Amniotic stem cell (primary cell): ENCODE results near the gene NOS3.

Source experiments
- DNase-seq: peaks from one replicate; lab custom pipeline; 2025; lab: John Stamatoyannopoulos, UW

NOS3 gene

DNA sequence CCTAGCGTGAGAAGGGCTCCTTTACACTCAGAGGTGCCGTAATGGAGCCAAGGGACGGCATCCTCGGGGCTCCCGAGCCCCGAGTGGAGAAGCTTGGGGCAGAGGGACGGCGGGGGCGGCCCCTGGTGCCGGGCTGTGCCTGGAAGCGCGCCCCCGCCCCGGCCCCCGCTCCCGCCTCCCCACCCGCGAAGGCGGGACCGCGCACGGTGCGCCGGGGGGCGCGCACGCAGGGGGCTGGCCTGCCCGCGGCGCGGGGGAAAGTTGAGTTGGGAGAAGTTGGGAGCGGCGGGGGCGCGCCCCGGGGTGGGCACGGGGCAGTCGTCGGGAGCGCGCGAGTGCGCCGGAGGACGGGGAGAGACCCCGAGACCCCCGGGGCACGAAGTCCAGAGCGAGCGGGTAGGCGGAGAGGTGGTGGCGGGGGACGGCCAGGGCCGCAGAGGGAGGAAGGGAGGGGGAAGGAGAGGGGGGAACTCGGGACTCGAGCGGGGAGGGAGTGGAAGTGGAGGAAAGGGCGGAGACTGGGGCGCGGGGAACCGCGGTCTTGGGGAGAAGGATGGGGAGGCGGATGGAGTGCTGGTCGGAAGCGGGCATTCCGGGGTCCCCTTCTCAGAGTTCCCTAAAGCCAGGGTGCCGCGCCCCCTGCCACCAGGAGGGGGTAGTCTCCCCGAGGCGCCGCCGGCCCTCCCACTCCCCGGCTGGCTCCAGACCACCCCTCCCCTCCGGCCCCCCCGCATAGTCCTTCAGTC is 68.7 kb downstream of the NOS3 start, which contains the start of gene SLC4A2:
Gene SLC4A2, plus strand, starts transcription at position 223 of the 746 bp plus-strand sequence. CDS start 2,399 bp downstream, outside the sequence.
- DNase-seq = peak; percentile 51

DNA sequence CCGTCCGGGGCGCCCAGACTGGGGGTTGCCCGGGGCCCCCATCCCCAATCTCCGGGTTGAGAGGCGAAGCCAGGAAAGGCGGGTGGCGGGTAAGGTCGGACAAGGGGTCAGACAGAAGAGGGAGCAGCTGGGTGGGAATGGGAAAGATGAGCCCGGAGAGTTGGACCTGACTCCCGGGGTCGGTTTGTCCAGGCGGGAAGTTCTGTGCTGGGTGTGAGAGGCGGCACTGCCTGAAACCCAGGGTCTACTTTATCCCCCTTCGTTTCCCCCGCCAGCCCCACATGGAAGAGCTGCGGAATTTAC is 69.2 kb downstream of the NOS3 start:
- no peak for DNase-seq

DNA sequence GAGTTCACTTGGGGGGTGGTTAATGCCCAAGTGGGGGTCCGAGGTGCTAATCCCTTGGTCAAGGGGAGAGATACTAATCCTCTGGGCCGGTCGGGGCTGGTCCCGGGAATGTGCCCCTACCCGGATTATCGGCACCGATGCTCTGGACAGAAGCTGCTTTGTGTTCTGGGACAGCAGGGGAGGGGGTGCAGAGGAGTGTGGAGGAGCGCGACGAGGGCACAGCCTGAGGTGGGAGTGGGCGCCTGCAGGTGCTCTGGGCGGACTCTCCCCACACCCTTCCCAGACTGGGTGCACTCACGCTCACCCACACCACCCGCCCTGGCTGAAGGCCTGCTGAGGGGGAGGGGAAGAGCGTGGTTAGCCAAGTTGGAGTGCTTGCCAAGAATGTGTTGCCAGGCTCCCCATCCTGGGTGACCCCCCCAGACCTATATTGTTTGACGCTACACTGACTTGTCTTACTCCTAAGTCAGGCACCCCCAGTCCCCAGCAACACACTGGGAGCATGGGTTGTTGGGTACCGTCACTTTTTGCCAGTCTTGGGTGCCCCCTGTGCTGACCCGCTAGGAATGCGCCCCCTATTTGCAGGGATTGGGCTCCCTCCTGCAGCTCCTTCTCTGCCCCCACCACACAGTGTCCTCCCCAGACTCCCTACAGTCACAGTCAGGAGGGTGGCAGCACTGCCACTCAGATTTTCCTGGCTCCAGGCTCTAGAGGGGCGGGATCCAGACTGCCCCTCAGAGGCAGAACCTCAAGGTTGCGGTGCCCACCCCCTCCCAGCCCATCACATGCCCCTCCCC is 69.8 kb downstream of the NOS3 start:
- DNase-seq = no peak

DNA sequence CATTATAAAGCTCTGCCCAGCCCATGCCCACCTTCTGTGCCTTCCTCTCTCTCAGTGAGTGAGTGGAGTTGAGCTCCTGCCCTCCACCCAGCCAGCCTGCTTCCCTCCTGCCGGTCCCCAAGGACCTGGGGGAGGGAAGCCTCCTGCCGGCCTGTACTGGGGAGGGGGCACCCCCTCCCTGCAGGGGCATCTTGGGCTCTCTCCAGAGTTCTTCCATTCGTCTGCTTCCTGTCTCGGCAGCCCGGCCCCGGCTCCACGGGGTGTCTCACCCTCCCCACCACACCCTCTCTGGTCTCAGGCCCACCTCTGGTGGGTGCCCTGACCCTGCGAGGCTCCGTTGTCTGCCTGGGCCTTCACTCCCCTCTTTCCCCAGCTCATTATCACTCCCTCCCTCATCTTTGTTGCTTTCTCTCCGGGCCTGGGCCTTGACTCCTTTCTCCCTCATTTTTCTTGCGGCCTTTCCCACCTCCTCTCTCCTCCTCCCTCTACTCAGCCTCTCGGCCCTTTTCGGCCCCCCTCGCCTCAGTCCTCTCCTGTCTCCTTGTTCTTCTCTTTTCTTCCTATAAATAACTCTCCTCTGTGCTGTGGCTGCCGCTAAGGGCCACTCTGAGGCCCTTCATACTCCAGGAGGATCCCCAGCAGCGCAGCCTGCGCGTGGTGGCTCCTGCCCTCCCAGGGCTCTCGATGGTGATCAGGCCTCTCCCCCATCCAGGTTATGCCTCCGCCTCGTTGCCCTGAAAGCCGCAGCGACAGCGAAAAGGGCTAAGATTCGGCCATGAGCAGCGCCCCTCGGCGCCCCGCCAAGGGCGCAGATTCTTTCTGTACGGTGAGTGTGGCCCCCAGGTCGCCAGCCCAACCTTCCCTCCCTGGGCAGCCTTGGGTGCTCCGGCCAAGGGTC is 70.6 kb downstream of the NOS3 start:
- no peak for DNase-seq

DNA sequence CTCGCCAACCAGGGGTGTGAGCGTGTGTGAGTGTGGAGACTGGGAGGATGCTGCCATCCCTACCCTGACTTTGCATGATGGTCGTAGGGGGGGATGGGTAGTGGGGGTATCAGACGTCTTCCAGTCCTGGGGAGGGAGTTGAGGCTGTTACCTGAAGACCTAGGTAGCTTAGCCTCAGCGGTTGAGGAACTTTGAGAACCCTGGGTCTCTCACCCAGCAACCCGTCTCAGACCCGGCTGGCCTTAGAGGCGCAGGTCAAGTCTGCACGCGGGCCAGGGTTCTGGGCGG is 71.2 kb downstream of the NOS3 start:
- no peak for DNase-seq

DNA sequence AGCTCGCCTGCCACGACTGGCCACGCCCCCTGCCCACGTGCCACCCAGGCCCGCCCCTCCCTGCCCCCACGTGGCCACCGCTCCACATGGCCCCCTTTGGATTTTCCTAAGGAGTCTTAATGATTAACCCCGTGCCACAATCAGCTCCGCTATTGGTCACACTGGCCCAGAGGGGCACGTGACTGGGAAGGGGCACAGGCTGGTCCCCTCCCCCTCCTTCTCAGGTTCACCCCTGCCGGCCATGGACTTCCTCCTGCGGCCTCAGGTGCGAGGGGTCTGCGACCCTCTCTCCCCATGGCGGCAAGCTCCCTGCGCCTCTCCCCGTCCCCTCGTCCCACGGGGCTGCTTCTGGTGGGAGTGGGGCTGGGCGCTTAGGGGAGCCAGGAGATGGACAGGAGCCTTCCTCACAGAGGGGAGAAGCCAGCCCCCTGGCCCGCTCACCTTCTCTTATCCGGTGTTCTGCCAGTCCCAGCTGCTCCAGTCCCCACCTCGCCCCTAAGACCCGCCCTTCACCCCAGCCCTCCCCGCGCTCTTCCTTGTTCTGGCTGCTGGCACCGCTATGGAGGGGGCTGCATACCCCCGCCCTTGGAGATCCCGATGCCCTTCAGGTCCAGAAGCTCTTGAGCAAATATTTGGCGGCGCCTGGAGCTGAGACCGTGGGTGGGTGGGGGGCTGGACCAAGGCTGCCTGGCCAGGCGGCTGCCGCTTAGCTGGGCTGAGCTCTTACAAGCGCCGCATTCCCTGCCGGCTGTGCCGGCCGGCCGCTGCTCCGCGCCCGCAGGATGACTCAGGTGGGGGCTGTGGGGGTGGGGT is 71.8 kb downstream of the NOS3 start:
- no peak for DNase-seq

DNA sequence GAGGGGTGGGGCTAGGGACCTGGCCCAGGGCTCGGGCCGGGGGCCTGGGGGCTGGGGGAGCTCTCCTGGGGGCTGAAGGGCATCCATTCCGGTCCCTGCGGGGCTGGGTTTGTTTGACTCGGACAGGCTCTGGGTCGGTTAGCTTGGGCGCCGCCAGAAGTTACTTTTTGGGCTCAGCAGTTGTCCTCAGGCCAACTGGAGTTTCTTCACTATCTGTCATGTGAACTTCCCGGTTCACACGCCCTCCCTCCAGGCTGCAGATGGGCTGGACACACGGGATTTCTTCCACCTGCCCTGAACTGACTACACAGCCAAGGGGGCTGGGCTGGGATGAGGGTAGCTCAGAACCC is 72.4 kb downstream of the NOS3 start:
- no peak for DNase-seq
